Measurements from ENCODE around the gene BCAT1.
"Not testable (repeated sequence)": the region's sequence is repeated elsewhere in the genome, so short reads cannot be mapped to it uniquely, and the experiment has no call there.

GRCh38 chr12:24939551-24939950 lies 9.3 kb downstream of the BCAT1 start:
- not testable (repeated sequence) for TF ChIP-seq CTCF (IDR thresholded peaks at IDR 0.05; ENCODE audit: low read depth, low read length, poor library complexity, severe bottlenecking); EZH2phosphoT487 (IDR thresholded peaks at IDR 0.05; ENCODE audit: borderline replicate concordance, low read length)

Measured in DOHH2 (cell line).